MCF 10A (cell line): ENCODE results near the gene RBP7. TPM values are rescaled to one million over a fixed set of nuclear protein-coding genes. Genes with fewer than 3 reads are reported as not detected.
A peak's percentile ranks its signal among the peaks of the same experiment; 100 is the strongest.

Source experiments
- BruUV-seq: library from RNA; stranded (reverse); fragments of 400-500 nt; replicated peaks from 2 replicates; lab custom pipeline; 2021; lab: Mats Ljungman, UMichigan
- CTCF ChIA-PET: fragments of 300-600 bp; sonication (Branson Sonifier 250); formaldehyde crosslinking; extraction: SDS; loops from one replicate; lab custom pipeline; 2021; ENCODE audit warnings: antibody characterized with exemption, inconsistent platforms; lab: Yijun Ruan, JAX
- POLR2A ChIA-PET: fragments of 300-600, 350-650 bp; sonication (Branson Sonifier 250); formaldehyde crosslinking; extraction: SDS; loops from one replicate; lab custom pipeline; 2020; ENCODE audit warnings: antibody characterized with exemption, inconsistent platforms; lab: Yijun Ruan, JAX
- DNase-seq: peaks from one replicate; pipeline ENCODE4 v3.0.0-alpha.2; 2018; ENCODE audit not compliant: unreplicated experiment
- H3K27ac Mint-ChIP-seq: one replicate; pipeline ENCODE4 v1.8.0; 2022; ENCODE audit warnings: mild to moderate bottlenecking, low read depth, mixed read lengths; ENCODE audit not compliant: unreplicated experiment
- H3K27me3 Mint-ChIP-seq: one replicate; pipeline ENCODE4 v1.8.0; 2022; ENCODE audit warnings: mixed read lengths; ENCODE audit not compliant: insufficient read depth, unreplicated experiment
- H3K36me3 Mint-ChIP-seq: one replicate; pipeline ENCODE4 v1.8.0; 2022; ENCODE audit warnings: mild to moderate bottlenecking, moderate library complexity, mixed read lengths; ENCODE audit not compliant: insufficient read depth, unreplicated experiment
- H3K4me1 Mint-ChIP-seq: one replicate; pipeline ENCODE4 v1.8.0; 2022; ENCODE audit warnings: mixed read lengths; ENCODE audit not compliant: insufficient read depth, unreplicated experiment
- H3K4me3 Mint-ChIP-seq: one replicate; pipeline ENCODE4 v1.8.0; 2022; ENCODE audit warnings: mild to moderate bottlenecking, moderate library complexity, mixed read lengths; ENCODE audit not compliant: unreplicated experiment
- H3K9me3 Mint-ChIP-seq: one replicate; pipeline ENCODE4 v1.8.0; 2022; ENCODE audit warnings: mixed read lengths; ENCODE audit not compliant: unreplicated experiment
- intact Hi-C: fragments of 100-400 bp; cut with micrococcal nuclease; formaldehyde crosslinking; loops from 2 replicates; pipeline ENCODE4 v1.14.1; 2022
- total RNA-seq: library from RNA; stranded (reverse); gene quantifications from 2 replicates; pipeline ENCODE4 v1.2.3, GENCODE V29; 2022
- TF ChIP-seq, protein P1 (sequence below): fragments of 200-600 bp; IDR thresholded peaks from one replicate; pipeline ENCODE4 v1.8.0; 2022; ENCODE audit warnings: antibody characterized with exemption, mild to moderate bottlenecking; ENCODE audit not compliant: unreplicated experiment

The RBP7 gene
- total RNA-seq, 1 experiment from 2014 or later = not detected

DNA sequence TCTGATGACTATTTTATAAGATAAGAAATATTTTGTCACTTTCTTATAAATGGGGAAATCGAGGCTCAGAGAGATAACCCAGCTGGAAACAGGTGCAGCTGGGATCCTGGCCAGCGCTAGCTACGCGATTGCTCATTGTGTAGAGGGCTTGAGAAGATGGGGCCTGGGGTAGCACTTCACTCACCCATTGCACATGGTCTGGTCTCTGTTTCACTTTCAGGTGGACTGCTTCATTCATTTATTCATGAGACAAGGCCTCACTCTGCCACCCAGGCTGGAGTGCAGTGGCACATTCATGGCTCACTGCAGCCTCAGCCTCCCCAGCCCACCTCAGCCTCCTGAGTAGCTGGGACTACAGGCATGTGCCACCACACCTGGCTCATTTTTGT, 59.6 kb downstream of the RBP7 start:
- no peaks in the 10 kb centered on the region for H3K9me3 Mint-ChIP-seq
- peaks cover 7% of the 10 kb centered on the region for H3K36me3 Mint-ChIP-seq
- H3K27me3 Mint-ChIP-seq = no peaks in the 10 kb centered on the region
- H3K27ac Mint-ChIP-seq = peak overlapping the region; percentile 82
- no peak for DNase-seq
- BruUV-seq = no TSS peak
- CTCF ChIA-PET = interaction anchor here (0.6 kb wide), 1 partner anchor 70 kb away, joined by 3 read pairs; no protein-coding TSS in a partner anchor
- POLR2A ChIA-PET = interaction anchor here (0.5 to 3.1 kb wide), 4 partner anchors 9 to 116 kb away, joined by 3 to 19 read pairs (median 4); partner anchors contain the start of gene UBE4B
- no peak overlapping the region for H3K4me3 Mint-ChIP-seq
- TF ChIP-seq, protein P1, sequence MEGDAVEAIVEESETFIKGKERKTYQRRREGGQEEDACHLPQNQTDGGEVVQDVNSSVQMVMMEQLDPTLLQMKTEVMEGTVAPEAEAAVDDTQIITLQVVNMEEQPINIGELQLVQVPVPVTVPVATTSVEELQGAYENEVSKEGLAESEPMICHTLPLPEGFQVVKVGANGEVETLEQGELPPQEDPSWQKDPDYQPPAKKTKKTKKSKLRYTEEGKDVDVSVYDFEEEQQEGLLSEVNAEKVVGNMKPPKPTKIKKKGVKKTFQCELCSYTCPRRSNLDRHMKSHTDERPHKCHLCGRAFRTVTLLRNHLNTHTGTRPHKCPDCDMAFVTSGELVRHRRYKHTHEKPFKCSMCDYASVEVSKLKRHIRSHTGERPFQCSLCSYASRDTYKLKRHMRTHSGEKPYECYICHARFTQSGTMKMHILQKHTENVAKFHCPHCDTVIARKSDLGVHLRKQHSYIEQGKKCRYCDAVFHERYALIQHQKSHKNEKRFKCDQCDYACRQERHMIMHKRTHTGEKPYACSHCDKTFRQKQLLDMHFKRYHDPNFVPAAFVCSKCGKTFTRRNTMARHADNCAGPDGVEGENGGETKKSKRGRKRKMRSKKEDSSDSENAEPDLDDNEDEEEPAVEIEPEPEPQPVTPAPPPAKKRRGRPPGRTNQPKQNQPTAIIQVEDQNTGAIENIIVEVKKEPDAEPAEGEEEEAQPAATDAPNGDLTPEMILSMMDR = no peak
- peaks cover 22% of the 10 kb centered on the region for H3K4me1 Mint-ChIP-seq
- intact Hi-C loops = no loop called here

DNA sequence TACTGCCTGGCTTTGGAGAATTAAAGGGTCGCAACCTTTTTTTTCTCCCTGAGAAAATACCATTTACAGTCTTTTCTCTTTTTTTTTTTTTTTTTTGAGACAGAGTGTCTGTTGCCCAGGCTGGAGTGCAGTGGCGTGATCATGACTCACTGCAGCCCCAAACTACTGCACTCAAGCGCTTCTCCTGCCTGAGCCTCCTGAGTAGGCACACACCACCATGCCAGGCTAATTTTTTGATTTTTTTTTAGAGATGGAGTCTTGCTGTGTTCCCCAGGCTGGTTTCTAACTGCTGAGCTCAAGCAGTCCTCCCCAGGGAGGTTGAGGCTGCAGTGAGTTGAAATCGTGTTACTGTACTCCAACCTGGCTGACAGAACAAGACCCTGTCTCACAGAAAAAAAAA, 60.3 kb downstream of the RBP7 start:
- TF ChIP-seq, protein P1 = no peak
- peak overlapping the region; percentile 87 for H3K27ac Mint-ChIP-seq
- H3K36me3 Mint-ChIP-seq = peaks cover 7% of the 10 kb centered on the region
- H3K27me3 Mint-ChIP-seq = no peaks in the 10 kb centered on the region
- peak overlapping the region; percentile 12 for H3K4me3 Mint-ChIP-seq
- peaks cover 22% of the 10 kb centered on the region for H3K4me1 Mint-ChIP-seq
- DNase-seq = peak; percentile 46
- CTCF ChIA-PET = interaction anchor here (0.6 to 0.7 kb wide), 4 partner anchors 21 to 338 kb away, joined by 3 to 5 read pairs (median 4); no protein-coding TSS in a partner anchor
- no peaks in the 10 kb centered on the region for H3K9me3 Mint-ChIP-seq
- POLR2A ChIA-PET = interaction anchor here (1.5 to 1.9 kb wide), 2 partner anchors 10 to 24 kb away, joined by 4 to 6 read pairs; partner anchors contain the start of gene UBE4B
- intact Hi-C loops = no loop called here
- no TSS peak for BruUV-seq

DNA sequence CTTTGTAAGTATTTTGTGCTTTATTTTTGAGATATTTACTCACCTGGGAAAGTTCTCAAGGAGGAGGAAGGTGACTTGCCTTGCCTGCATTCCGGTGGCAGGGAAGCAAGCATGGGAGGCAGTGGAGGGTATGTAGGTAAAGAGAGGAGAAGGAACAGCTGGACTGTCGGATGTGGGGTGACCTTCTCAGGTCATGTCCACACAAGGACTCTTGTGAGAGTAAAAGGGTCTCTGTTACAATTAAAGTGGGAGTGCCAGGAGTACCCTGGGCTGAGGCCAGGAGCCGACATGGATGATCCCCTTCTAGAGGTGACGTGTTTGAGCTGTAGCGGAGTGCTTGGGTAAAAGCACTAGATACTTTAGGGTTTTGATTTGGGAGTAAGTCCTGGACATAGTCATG, 60.8 kb downstream of the RBP7 start:
- Mint-ChIP-seq H3K27me3 (no peaks in the 10 kb centered on the region), H3K27ac (peak overlapping the region; percentile 87), H3K9me3 (no peaks in the 10 kb centered on the region), H3K4me1 (peaks cover 22% of the 10 kb centered on the region), H3K4me3 (no peak overlapping the region), H3K36me3 (peaks cover 7% of the 10 kb centered on the region)
- POLR2A ChIA-PET = interaction anchor here (1.5 to 1.9 kb wide), 2 partner anchors 10 to 24 kb away, joined by 4 to 6 read pairs; partner anchors contain the start of gene UBE4B
- CTCF ChIA-PET = interaction anchor here (0.6 to 0.7 kb wide), 3 partner anchors 21 to 338 kb away, joined by 3 to 5 read pairs (median 4); no protein-coding TSS in a partner anchor
- DNase-seq = no peak
- intact Hi-C loops = no loop called here
- TF ChIP-seq, protein P1 = no peak
- BruUV-seq = no TSS peak

DNA sequence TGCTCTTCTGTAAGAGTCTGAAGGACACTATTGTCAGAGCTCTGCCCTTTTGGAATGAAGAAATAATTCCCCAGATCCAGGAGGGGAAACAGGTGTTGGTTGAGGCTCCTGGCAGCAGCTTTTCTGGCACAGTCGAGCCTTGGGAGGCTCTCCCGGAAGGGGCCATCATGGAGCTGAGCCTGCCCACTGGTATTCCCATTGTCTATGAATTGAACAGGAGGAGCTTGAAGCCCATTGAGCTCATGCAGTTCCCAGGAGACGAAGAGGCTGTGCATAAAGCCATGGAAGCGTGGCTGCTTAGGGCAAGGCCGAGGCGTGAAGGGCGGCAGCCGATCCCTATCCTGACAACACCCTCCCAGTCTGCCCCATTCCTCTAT, 62.3 kb downstream of the RBP7 start:
- H3K4me1 Mint-ChIP-seq = peaks cover 35% of the 10 kb centered on the region
- DNase-seq = no peak
- peaks cover 7% of the 10 kb centered on the region for H3K36me3 Mint-ChIP-seq
- H3K27me3 Mint-ChIP-seq = no peaks in the 10 kb centered on the region
- no peaks in the 10 kb centered on the region for H3K9me3 Mint-ChIP-seq
- BruUV-seq = no TSS peak
- TF ChIP-seq, protein P1 = no peak
- ChIA-PET CTCF (interaction anchor here (0.6 to 1.0 kb wide), 2 partner anchors 11 to 64 kb away, joined by 3 to 5 read pairs; no protein-coding TSS in a partner anchor), POLR2A (interaction anchor here (0.9 to 1.5 kb wide), 3 partner anchors 11 to 22 kb away, joined by 3 to 5 read pairs (median 4); no protein-coding TSS in a partner anchor)
- intact Hi-C loops = no loop called here
- H3K27ac Mint-ChIP-seq = no peak overlapping the region
- no peak overlapping the region for H3K4me3 Mint-ChIP-seq
